ENCODE measurements around the gene AVEN. TPM values are rescaled to one million over a fixed set of nuclear protein-coding genes. Genes with fewer than 3 reads are reported as not detected.
A peak's percentile ranks its signal among the peaks of the same experiment; 100 is the strongest.

Gene AVEN
- total RNA-seq, 3 donors from 2014 or later (not counting 1 experiment from before 2014, with no cell fraction given): 9.8 to 11.8 (median 9.9) TPM

DNA sequence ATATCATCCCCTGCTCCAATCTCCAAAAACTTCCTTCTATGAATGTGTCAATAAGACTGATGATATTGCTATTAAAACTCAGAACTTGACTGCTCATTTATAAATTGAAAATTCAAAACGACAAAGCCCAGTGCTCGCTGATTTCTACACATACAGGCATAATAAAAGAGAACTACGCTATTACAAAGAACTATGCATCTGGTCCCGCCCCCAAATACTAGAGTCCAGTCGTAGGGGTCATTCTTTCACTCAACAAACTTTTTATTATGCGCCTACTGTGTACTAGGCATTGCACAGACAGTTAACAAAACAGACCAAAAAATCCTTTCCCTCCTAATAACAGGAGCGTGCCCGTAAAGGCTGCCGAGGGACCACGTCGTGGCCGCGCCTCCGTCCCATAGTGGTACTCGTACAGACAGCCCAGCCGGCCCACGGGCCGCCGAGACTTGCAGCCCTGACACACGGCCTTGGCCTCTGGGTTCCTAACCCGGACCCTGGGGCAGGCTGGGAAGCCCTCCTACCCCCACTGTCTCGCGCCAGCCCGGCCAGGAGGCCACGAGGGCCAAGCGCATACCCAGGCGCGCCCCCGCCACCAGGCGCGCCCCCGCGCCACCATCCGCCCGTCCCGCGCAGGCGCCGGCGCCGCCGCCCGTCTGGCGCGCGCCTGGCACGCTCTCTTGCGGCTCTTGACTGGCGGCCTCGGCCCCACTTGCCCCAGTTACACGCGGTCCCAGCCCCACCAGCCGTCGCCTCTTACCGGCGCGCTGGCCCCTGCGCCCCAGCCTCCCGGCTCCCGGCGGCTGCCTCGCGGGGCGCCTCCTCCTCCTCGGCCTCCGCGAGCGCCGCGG is 757 bp downstream of the AVEN start:
- Mint-ChIP-seq H3K9me3 (no peaks in the 10 kb centered on the region), H3K4me3 (peak overlapping the region; percentile 91), H3K27me3 (ENCODE audit: low read depth in 2 of 2) (no peaks in the 10 kb centered on the region), H3K4me1 (peaks cover 18 to 19% of the 10 kb centered on the region in 2 donors), H3K36me3 (no peaks in the 10 kb centered on the region), H3K27ac (peak overlapping the region; percentile 70 to 85)
- Histone ChIP-seq H3K27me3 (ENCODE audit: control insufficient read depth, insufficient read depth, low read length) (no peaks in the 10 kb centered on the region), H3K9me3 (ENCODE audit: control insufficient read depth, insufficient read depth, low read length) (no peaks in the 10 kb centered on the region), H3K27ac (ENCODE audit: low read length) (peak overlapping the region; percentile 69), H3K36me3 (ENCODE audit: control insufficient read depth, insufficient read depth, low read length) (no peaks in the 10 kb centered on the region), H3K4me1 (ENCODE audit: control insufficient read depth, insufficient read depth, low read length) (peaks cover 7% of the 10 kb centered on the region), H3K4me3 (ENCODE audit: low read length) (peak overlapping the region; percentile 71)
- intact Hi-C loops (cut with micrococcal nuclease): loop anchor here (2.0 kb wide), 1 partner anchor 65 kb away; the partner anchor contains the start of gene PGBD4
- DNase-seq (peak; percentile 71 to 88), ATAC-seq (peak; percentile 85 to 92 (median 89))
- TF ChIP-seq, protein P1, sequence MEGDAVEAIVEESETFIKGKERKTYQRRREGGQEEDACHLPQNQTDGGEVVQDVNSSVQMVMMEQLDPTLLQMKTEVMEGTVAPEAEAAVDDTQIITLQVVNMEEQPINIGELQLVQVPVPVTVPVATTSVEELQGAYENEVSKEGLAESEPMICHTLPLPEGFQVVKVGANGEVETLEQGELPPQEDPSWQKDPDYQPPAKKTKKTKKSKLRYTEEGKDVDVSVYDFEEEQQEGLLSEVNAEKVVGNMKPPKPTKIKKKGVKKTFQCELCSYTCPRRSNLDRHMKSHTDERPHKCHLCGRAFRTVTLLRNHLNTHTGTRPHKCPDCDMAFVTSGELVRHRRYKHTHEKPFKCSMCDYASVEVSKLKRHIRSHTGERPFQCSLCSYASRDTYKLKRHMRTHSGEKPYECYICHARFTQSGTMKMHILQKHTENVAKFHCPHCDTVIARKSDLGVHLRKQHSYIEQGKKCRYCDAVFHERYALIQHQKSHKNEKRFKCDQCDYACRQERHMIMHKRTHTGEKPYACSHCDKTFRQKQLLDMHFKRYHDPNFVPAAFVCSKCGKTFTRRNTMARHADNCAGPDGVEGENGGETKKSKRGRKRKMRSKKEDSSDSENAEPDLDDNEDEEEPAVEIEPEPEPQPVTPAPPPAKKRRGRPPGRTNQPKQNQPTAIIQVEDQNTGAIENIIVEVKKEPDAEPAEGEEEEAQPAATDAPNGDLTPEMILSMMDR (IDR thresholded peaks at IDR 0.05): no peak
- WGBS (ENCODE audit: insufficient coverage): under 1% methylated on average over 69 of the region's 70 CpGs

DNA sequence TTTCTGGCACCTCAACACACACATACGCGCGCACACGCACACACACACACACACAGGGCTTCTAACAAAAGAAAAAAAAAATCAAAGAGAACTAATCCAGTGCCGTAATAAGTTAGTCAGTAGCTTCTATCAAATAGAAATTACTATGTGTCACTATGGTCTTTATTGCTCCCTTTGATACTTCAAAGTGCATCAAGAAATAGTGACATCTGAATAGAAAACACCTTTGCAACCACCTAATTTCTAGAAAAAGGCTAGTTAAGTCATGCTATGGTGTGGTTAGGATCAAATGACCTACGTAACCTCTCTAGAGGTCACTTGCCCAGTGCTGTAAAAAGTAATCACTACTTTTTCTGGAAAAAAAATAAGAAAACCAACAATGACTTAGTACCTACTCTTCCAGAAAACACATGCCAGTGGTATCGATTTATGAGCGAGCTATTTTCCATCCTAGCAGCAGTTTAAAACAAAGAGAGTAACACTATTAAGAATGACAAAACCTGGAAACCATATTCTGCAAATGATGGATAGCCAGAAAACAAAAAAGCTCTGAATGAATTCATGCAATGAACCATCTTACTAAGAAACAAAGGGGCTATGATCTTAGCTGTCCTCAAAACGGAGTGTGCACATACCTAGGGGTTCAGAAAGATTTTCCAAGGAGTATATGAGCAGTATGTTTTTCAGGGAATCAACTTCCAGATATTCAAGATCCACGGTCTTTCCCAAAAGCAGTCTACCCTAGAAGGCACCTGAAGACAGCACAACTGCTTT is 6.8 kb downstream of the AVEN start:
- H3K36me3 ChIP-seq (ENCODE audit: control insufficient read depth, insufficient read depth, low read length): no peaks in the 10 kb centered on the region
- intact Hi-C loops (cut with micrococcal nuclease): no loop called here
- no peaks in the 10 kb centered on the region for H3K36me3 Mint-ChIP-seq
- no peaks in the 10 kb centered on the region for H3K27me3 ChIP-seq (ENCODE audit: control insufficient read depth, insufficient read depth, low read length)
- no peaks in the 10 kb centered on the region for H3K9me3 Mint-ChIP-seq
- 86% methylated on average over 9 of the region's 10 CpGs for WGBS (ENCODE audit: insufficient coverage)
- no peak overlapping the region for H3K27ac ChIP-seq (ENCODE audit: low read length)
- no peaks in the 10 kb centered on the region for H3K27me3 Mint-ChIP-seq (ENCODE audit: low read depth in 2 of 2)
- no peaks in the 10 kb centered on the region for H3K4me1 ChIP-seq (ENCODE audit: control insufficient read depth, insufficient read depth, low read length)
- ATAC-seq: no peak
- DNase-seq: no peak
- peaks cover 5 to 6% of the 10 kb centered on the region in 2 donors for H3K4me1 Mint-ChIP-seq
- TF ChIP-seq, protein P1 (IDR thresholded peaks at IDR 0.05): no peak
- no peak overlapping the region for H3K4me3 ChIP-seq (ENCODE audit: low read length)
- no peak overlapping the region for H3K4me3 Mint-ChIP-seq
- H3K27ac Mint-ChIP-seq: no peak overlapping the region
- no peaks in the 10 kb centered on the region for H3K9me3 ChIP-seq (ENCODE audit: control insufficient read depth, insufficient read depth, low read length)

DNA sequence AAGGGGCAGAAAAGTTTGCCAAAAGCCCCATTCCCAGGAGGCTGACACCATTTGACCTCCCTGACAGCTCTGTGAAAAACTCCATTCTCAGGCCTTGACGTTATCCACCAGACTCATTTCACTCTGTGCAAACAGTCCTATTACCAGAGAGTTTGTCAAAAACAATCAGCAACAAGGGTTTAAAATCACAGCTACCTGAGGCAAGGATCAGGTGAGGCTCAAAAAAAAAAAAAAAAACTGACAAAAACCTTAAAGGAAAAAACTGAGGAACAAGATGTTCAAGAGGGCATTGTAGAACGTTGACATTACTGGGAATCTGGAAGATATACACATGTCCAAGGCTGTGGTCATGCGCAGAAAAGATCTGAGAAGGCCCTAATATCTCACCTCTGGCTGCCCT is 11.4 kb downstream of the AVEN start:
- Histone ChIP-seq H3K27me3 (ENCODE audit: control insufficient read depth, insufficient read depth, low read length) (no peaks in the 10 kb centered on the region), H3K4me1 (ENCODE audit: control insufficient read depth, insufficient read depth, low read length) (no peaks in the 10 kb centered on the region), H3K4me3 (ENCODE audit: low read length) (no peak overlapping the region), H3K9me3 (ENCODE audit: control insufficient read depth, insufficient read depth, low read length) (no peaks in the 10 kb centered on the region), H3K27ac (ENCODE audit: low read length) (no peak overlapping the region), H3K36me3 (ENCODE audit: control insufficient read depth, insufficient read depth, low read length) (no peaks in the 10 kb centered on the region)
- H3K4me1 Mint-ChIP-seq: peaks cover 5 to 16% of the 10 kb centered on the region in 2 donors
- no peaks in the 10 kb centered on the region for H3K9me3 Mint-ChIP-seq
- 90% methylated on average over 3 of the region's 3 CpGs for whole genome bisulfite sequencing (ENCODE audit: insufficient coverage)
- ATAC-seq (no peak), DNase-seq (no peak)
- no peaks in the 10 kb centered on the region for H3K36me3 Mint-ChIP-seq
- H3K4me3 Mint-ChIP-seq: no peak overlapping the region
- H3K27me3 Mint-ChIP-seq (ENCODE audit: low read depth in 2 of 2): no peaks in the 10 kb centered on the region
- TF ChIP-seq, protein P1 (IDR thresholded peaks at IDR 0.05): no peak
- H3K27ac Mint-ChIP-seq: no peak overlapping the region
- intact Hi-C loops (cut with micrococcal nuclease): no loop called here

Data from natural killer cell (primary cell).